ENCODE measurements around the gene SULT2B1.

Gene SULT2B1

GRCh38 chr19:48560095-48560530 is 8.1 kb downstream of the SULT2B1 start:
- TF ChIP-seq CTCF (IDR thresholded peaks at IDR 0.05; ENCODE audit: insufficient read depth, low read depth, low read length, missing control alignments), result no peak
- H3K4me3 ChIP-seq (ENCODE audit: low read depth, low read length), result no peak overlapping the region
- DNase-seq (ENCODE audit: low read depth), result peak; percentile 10

- no peak for DNase-seq (ENCODE audit: low read depth)
- TF ChIP-seq CTCF (IDR thresholded peaks at IDR 0.05; ENCODE audit: insufficient read depth, low read depth, low read length, missing control alignments), result no peak
- no peak overlapping the region for H3K4me3 ChIP-seq (ENCODE audit: low read depth, low read length)
These were observed 9.4 kb downstream of the SULT2B1 start for GRCh38 chr19:48561412-48561811.

GRCh38 chr19:48565090-48565489 is 13.1 kb downstream of the SULT2B1 start:
- no peak overlapping the region for H3K4me3 ChIP-seq (ENCODE audit: low read depth, low read length)
- no peak for DNase-seq (ENCODE audit: low read depth)
- no peak for TF ChIP-seq CTCF (IDR thresholded peaks at IDR 0.05; ENCODE audit: insufficient read depth, low read depth, low read length, missing control alignments)

GRCh38 chr19:48568345-48568886 is 16.4 kb downstream of the SULT2B1 start:
- DNase-seq (ENCODE audit: low read depth), result no peak
- no peak for TF ChIP-seq CTCF (IDR thresholded peaks at IDR 0.05; ENCODE audit: insufficient read depth, low read depth, low read length, missing control alignments)
- H3K4me3 ChIP-seq (ENCODE audit: low read depth, low read length), result no peak overlapping the region

- no peak for DNase-seq (ENCODE audit: low read depth)
- no peak overlapping the region for H3K4me3 ChIP-seq (ENCODE audit: low read depth, low read length)
- no peak for TF ChIP-seq CTCF (IDR thresholded peaks at IDR 0.05; ENCODE audit: insufficient read depth, low read depth, low read length, missing control alignments)
These were observed 17.8 kb downstream of the SULT2B1 start for GRCh38 chr19:48569814-48570213.

GRCh38 chr19:48571378-48572162 is 19.6 kb downstream of the SULT2B1 start:
- no peak for TF ChIP-seq CTCF (IDR thresholded peaks at IDR 0.05; ENCODE audit: insufficient read depth, low read depth, low read length, missing control alignments)
- no peak overlapping the region for H3K4me3 ChIP-seq (ENCODE audit: low read depth, low read length)
- no peak for DNase-seq (ENCODE audit: low read depth)

GRCh38 chr19:48573163-48573505 is 21.2 kb downstream of the SULT2B1 start:
- H3K4me3 ChIP-seq (ENCODE audit: low read depth, low read length), result no peak overlapping the region
- no peak for TF ChIP-seq CTCF (IDR thresholded peaks at IDR 0.05; ENCODE audit: insufficient read depth, low read depth, low read length, missing control alignments)
- DNase-seq (ENCODE audit: low read depth), result no peak
